WI38 (cell line): ENCODE measurements around the gene SLC13A3.

Experiments used
- H3K4me3 ChIP-seq: 2 replicates; pipeline ENCODE4 v1.5.1; 2011; ENCODE audit warnings: low read depth, mild to moderate bottlenecking, control low read depth, low read length
- TF ChIP-seq, protein P1 (sequence below): IDR thresholded peaks from 2 replicates; pipeline ENCODE4 v1.5.1; 2012; ENCODE audit warnings: low read depth, mild to moderate bottlenecking, control low read depth, low read length

SLC13A3 gene

DNA sequence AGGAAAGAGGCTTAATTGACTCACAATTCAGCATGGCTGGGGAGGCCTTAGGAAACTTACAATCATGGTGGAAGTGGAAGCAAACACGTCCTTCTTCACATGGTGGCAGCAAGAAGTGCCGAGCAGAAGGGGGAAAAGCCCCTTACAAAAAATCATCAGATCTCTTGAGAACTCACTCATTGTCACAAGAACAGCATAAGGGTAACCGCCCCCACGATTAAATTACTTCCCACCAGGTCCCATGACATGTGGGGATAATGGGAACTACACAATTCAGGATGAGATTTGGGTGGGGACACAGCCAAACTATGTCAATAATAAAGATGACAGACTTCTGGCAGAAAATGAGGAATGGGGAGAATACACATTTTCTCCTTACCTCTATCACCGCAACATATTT lies 80.3 kb downstream of the SLC13A3 start:
- no peak overlapping the region for H3K4me3 ChIP-seq
- TF ChIP-seq, protein P1, sequence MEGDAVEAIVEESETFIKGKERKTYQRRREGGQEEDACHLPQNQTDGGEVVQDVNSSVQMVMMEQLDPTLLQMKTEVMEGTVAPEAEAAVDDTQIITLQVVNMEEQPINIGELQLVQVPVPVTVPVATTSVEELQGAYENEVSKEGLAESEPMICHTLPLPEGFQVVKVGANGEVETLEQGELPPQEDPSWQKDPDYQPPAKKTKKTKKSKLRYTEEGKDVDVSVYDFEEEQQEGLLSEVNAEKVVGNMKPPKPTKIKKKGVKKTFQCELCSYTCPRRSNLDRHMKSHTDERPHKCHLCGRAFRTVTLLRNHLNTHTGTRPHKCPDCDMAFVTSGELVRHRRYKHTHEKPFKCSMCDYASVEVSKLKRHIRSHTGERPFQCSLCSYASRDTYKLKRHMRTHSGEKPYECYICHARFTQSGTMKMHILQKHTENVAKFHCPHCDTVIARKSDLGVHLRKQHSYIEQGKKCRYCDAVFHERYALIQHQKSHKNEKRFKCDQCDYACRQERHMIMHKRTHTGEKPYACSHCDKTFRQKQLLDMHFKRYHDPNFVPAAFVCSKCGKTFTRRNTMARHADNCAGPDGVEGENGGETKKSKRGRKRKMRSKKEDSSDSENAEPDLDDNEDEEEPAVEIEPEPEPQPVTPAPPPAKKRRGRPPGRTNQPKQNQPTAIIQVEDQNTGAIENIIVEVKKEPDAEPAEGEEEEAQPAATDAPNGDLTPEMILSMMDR, result no peak

DNA sequence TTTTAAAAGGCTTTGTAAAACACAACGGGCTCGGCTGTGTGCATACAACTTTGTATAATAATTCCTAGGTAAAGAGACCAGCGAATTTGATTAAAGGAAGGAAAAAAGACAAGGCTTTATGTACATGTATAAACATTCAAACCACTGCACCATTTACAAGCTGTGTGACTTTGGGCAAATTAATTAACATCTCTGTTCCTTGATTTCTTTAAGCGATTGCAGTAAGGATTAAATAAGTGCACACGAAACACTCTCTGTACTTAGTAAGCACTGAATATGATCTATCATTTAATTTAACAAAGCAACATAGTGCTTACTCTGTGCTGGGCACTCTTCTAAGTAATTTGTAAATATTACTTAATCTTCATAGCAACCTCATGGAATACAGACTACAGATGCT lies 81.3 kb downstream of the SLC13A3 start:
- TF ChIP-seq, protein P1, result no peak
- no peak overlapping the region for H3K4me3 ChIP-seq

DNA sequence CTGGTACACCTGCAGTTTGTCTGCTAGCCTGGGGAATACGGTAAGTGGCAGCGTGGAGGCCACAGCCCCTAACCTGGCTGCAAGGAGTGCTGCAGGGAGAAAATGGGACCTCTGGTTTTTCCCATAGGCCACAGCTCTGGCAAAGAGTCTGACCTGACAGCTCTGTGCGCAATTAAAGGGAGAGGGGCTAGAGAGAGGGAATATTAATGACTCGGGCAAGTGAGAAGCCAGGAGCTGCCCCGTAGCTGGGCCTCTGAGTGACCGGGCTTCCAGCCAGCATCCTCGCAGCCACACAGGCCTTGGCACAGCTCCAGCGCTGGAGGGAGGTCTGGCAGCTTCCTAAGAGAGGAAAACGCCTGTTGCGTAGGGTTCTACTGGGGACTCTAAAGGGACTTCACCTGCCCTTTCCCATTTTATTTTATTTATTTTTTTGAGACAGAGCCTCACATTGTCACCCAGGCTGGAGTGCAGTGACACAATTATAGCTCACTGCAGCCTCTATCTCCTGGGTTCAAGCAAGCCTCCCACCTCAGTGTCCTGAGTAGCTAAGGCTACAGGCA lies 82.6 kb downstream of the SLC13A3 start:
- H3K4me3 ChIP-seq, result no peak overlapping the region
- TF ChIP-seq, protein P1, result no peak

DNA sequence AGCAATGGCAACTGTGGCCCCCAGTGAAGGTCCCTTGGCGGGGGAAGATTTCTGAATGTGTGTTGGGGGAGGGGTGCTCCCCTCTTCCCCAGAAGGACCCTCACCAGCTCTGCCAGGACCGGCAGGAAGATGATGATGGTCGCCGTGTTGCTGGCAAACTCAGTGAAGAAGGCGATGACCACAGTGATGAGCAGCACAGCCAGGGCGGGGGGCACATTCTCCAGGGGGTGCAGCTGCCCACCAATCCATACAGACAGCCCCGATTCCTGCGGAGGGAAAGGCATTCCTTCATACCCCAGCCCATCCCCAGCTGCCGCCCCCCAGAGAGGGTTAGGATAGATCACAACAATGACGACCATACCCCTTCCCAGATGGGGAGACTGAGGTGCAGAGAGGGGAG lies 85.1 kb downstream of the SLC13A3 start:
- TF ChIP-seq, protein P1, result no peak
- no peak overlapping the region for H3K4me3 ChIP-seq

DNA sequence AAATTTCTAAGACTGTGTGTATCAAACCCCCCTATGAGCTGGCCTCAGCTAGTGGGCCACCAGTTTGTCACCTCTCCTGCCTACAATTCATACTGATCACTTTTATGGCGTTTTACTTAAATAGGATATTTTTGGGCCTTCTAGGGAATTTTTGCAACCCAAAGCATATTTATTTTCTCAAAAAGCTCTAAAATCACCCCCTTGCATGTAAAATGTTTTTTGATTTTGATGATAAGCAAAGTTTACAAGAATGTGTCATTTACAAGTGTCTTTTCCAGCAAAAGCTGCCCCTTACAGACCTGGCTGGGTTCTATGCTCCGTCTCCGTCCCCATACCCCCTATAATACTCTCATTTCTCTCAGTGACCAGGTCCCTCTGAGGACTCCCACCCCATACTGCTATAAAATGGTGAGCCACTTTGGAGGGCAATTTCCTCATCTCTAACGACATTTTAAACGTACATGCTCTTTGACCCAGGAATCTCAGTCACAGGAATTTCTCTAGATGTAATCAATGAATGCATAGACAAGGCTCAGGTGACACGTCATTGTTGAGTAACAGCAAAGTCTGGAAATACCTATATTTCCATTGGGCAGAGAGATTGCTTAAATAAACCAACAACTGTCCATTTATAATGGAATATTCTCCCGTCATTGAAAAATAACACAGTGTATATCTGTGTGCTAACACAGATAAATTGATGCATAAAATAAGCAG lies 86.9 kb downstream of the SLC13A3 start:
- TF ChIP-seq, protein P1, result no peak
- no peak overlapping the region for H3K4me3 ChIP-seq

DNA sequence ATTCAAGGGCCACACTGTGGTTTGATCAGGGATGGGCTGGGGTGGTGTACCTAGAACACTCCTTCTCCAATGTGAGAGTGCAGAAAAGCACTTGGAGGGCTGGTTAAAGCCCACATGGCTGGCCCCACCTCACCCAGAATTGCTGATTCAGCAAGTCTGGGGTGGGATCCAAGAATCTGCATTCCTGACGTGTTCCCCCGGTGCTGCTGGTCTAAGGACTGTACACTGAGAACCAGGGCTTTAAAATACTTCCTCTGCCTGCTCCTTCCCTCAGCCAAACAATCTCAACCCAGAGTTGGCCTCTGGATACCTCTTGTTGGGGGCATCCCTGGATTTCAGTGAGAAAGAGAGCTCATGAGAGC lies 87.4 kb downstream of the SLC13A3 start:
- no peak overlapping the region for H3K4me3 ChIP-seq
- TF ChIP-seq, protein P1, result no peak

DNA sequence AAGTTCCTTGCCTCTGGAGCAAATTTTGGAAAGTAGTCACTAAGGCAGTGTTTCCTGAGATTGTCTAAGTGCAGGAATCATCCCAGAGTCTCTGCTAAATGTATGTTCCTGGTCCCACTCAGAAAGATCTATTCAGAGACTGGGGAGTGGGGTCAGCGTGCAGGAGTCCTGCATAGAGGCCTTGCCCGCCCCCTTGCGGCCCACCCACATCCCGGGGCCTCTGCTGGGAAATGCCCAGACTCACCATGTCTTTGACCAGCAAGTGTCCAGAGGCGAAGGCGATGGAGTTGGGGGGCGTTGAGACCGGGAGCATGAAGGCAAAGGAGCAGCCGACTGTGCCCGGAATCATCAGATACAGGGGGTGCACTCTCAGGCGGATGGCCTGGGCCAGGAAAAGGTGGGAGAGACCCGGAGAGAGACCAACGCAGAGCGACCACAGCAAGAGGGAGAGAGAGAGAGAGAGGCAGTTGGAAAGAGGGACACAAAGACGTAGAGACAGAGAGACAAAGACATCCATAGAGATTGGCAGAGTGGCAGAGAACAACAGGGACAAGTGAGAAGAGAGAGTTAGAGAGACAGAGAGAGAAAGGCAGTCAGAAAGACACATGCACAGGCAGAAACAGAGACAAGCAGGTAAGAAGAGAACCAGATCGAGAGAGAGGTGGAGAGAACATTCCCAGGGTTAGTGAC lies 87.9 kb downstream of the SLC13A3 start:
- TF ChIP-seq, protein P1, result no peak
- H3K4me3 ChIP-seq, result no peak overlapping the region
